Astrocyte (in vitro differentiated cells and primary cell): ENCODE measurements around the gene ARG1.

Experiments used
- EZH2 ChIP-seq: IDR thresholded peaks from 2 replicates; pipeline ENCODE4 v1.6.1; 2012; ENCODE audit warnings: mild to moderate bottlenecking, low read length, inconsistent platforms; ENCODE audit not compliant: insufficient read depth
- TF ChIP-seq, protein P1 (sequence below): IDR thresholded peaks from 2 replicates; pipeline ENCODE4 v1.5.1; 2011; ENCODE audit warnings: low read depth, mild to moderate bottlenecking, inconsistent platforms, low read length, moderate library complexity; ENCODE audit not compliant: insufficient read depth

DNA sequence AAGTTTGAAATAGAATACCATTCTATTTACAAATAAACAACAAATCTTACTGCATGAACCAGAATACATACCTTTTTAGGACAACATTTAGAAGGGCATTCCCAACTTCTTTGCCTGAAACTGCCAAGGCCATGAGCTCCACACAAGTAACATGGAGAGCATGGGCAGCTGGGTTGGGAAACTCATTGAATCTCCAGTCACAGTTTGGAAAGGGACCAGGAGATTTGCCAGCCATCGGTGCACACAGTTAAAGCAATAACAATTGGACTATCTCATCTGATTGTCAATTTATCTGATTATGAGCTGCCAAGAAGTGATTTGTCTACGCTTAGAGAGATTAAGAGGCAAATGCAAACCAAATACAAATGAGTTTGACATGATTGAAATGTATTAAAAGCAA is 19.9 kb downstream of the ARG1 start:
- TF ChIP-seq, protein P1, sequence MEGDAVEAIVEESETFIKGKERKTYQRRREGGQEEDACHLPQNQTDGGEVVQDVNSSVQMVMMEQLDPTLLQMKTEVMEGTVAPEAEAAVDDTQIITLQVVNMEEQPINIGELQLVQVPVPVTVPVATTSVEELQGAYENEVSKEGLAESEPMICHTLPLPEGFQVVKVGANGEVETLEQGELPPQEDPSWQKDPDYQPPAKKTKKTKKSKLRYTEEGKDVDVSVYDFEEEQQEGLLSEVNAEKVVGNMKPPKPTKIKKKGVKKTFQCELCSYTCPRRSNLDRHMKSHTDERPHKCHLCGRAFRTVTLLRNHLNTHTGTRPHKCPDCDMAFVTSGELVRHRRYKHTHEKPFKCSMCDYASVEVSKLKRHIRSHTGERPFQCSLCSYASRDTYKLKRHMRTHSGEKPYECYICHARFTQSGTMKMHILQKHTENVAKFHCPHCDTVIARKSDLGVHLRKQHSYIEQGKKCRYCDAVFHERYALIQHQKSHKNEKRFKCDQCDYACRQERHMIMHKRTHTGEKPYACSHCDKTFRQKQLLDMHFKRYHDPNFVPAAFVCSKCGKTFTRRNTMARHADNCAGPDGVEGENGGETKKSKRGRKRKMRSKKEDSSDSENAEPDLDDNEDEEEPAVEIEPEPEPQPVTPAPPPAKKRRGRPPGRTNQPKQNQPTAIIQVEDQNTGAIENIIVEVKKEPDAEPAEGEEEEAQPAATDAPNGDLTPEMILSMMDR: no peak
- no peak for TF ChIP-seq EZH2
